MM.1S (cell line): Measurements from ENCODE around the gene KANK2.

Experiments
- DNase-seq: peaks from one replicate; pipeline ENCODE4 v3.0.0-alpha.2; 2015
- H2AFZ ChIP-seq: fragments of 300-600 bp; sonication (generic); 2 replicates; pipeline ENCODE4 v1.6.0; 2016; ENCODE audit warnings: antibody characterized with exemption, low read length
- H3F3A ChIP-seq: fragments of 300-600 bp; sonication (generic); 2 replicates; pipeline ENCODE4 v1.6.1; 2016; ENCODE audit warnings: mild to moderate bottlenecking, antibody characterized with exemption, low read length, moderate library complexity, mixed read lengths; ENCODE audit not compliant: insufficient read depth
- H3K27ac ChIP-seq: fragments of 300-600 bp; sonication (generic); 2 replicates; pipeline ENCODE4 v1.5.1; 2016; ENCODE audit warnings: mild to moderate bottlenecking, low read length
- H3K27me3 ChIP-seq: fragments of 300-600 bp; sonication (generic); replicated peaks from 2 replicates; pipeline ENCODE4 v1.6.0; 2016; ENCODE audit warnings: low read length; ENCODE audit not compliant: insufficient read depth
- H3K36me3 ChIP-seq: fragments of 300-600 bp; sonication (generic); replicated peaks from 2 replicates; pipeline ENCODE4 v1.6.1; 2016; ENCODE audit warnings: mild to moderate bottlenecking, low read length, mixed read lengths; ENCODE audit not compliant: insufficient read depth
- H3K4me1 ChIP-seq: fragments of 300-600 bp; sonication (generic); 2 replicates; pipeline ENCODE4 v1.6.1; 2016; ENCODE audit warnings: low read length, mixed read lengths
- H3K4me2 ChIP-seq: fragments of 300-600 bp; sonication (generic); 2 replicates; pipeline ENCODE4 v1.6.0; 2016; ENCODE audit warnings: low read depth, low read length
- H3K4me3 ChIP-seq: fragments of 300-600 bp; sonication (generic); 2 replicates; pipeline ENCODE4 v1.5.1; 2016; ENCODE audit warnings: low read length, mixed read lengths
- H3K79me2 ChIP-seq: fragments of 300-600 bp; sonication (generic); 2 replicates; pipeline ENCODE4 v1.6.1; 2016; ENCODE audit warnings: mixed run types, low read length, mixed read lengths
- H3K9ac ChIP-seq: fragments of 300-600 bp; sonication (generic); 2 replicates; pipeline ENCODE4 v1.6.1; 2016; ENCODE audit warnings: low read length, mixed read lengths
- H3K9me2 ChIP-seq: fragments of 300-600 bp; sonication (generic); replicated peaks from 2 replicates; pipeline ENCODE4 v1.6.1; 2016; ENCODE audit warnings: mild to moderate bottlenecking, low read length, mixed read lengths; ENCODE audit not compliant: insufficient read depth
- H3K9me3 ChIP-seq: fragments of 300-600 bp; sonication (generic); replicated peaks from 2 replicates; pipeline ENCODE4 v1.6.1; 2016; ENCODE audit warnings: mild to moderate bottlenecking, low read length, mixed read lengths; ENCODE audit not compliant: insufficient read depth
- H4K20me1 ChIP-seq: fragments of 300-600 bp; sonication (generic); 2 replicates; pipeline ENCODE4 v1.6.1; 2016; ENCODE audit warnings: mild to moderate bottlenecking, low read length, moderate library complexity, mixed read lengths; ENCODE audit not compliant: insufficient read depth
- EZH2 ChIP-seq: fragments of 300-600 bp; sonication (generic); optimal IDR thresholded peaks from 2 replicates; pipeline ENCODE3; 2017; ENCODE audit warnings: low read depth, mild to moderate bottlenecking, antibody characterized with exemption, low read length, mixed read lengths
- EZH2phosphoT487 ChIP-seq: fragments of 300-600 bp; sonication (generic); IDR thresholded peaks from 2 replicates; pipeline ENCODE4 v1.6.1; 2018; ENCODE audit warnings: antibody characterized with exemption, low read length
- TF ChIP-seq, protein P1 (sequence below): fragments of 300-600 bp; sonication (generic); IDR thresholded peaks from 2 replicates; pipeline ENCODE4 v1.5.1; 2016; ENCODE audit warnings: antibody characterized with exemption, low read length, mixed read lengths

KANK2 gene

GRCh38 chr19:11192957-11193939 lies 4.1 kb downstream of the KANK2 start:
- H3K36me3 ChIP-seq: no peaks in the 10 kb centered on the region
- no peak for DNase-seq

GRCh38 chr19:11191934-11192333 lies 5.4 kb downstream of the KANK2 start:
- no peaks in the 10 kb centered on the region for H3K27me3 ChIP-seq
- no peak for DNase-seq
- H3K9ac ChIP-seq: no peak overlapping the region
- H3K9me3 ChIP-seq: no peaks in the 10 kb centered on the region
- 0 out of 2 replicates have a peak, but pooled peaks cover 3% of the 10 kb centered on the region for H3K79me2 ChIP-seq
- H4K20me1 ChIP-seq: no peaks in the 10 kb centered on the region
- no peaks in the 10 kb centered on the region for H3K4me1 ChIP-seq
- no peaks in the 10 kb centered on the region for H3K9me2 ChIP-seq
- no peak overlapping the region for H3K27ac ChIP-seq
- H3K36me3 ChIP-seq: no peaks in the 10 kb centered on the region
- H3K4me2 ChIP-seq: no peak overlapping the region
- TF ChIP-seq EZH2 (no peak), EZH2phosphoT487 (no peak)
- TF ChIP-seq, protein P1, sequence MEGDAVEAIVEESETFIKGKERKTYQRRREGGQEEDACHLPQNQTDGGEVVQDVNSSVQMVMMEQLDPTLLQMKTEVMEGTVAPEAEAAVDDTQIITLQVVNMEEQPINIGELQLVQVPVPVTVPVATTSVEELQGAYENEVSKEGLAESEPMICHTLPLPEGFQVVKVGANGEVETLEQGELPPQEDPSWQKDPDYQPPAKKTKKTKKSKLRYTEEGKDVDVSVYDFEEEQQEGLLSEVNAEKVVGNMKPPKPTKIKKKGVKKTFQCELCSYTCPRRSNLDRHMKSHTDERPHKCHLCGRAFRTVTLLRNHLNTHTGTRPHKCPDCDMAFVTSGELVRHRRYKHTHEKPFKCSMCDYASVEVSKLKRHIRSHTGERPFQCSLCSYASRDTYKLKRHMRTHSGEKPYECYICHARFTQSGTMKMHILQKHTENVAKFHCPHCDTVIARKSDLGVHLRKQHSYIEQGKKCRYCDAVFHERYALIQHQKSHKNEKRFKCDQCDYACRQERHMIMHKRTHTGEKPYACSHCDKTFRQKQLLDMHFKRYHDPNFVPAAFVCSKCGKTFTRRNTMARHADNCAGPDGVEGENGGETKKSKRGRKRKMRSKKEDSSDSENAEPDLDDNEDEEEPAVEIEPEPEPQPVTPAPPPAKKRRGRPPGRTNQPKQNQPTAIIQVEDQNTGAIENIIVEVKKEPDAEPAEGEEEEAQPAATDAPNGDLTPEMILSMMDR: no peak
- H3K4me3 ChIP-seq: no peak overlapping the region
- H2AFZ ChIP-seq: no peak overlapping the region
- no peaks in the 10 kb centered on the region for H3F3A ChIP-seq

More at GRCh38 chr19:11192957-11193939, 4.1 kb downstream of the KANK2 start:
- Histone ChIP-seq H3K9me2 (no peaks in the 10 kb centered on the region), H3K4me2 (no peak overlapping the region), H3K27ac (no peak overlapping the region), H4K20me1 (no peaks in the 10 kb centered on the region), H3F3A (peaks cover 5% of the 10 kb centered on the region; the same call in 1 of the 2 replicates), H3K4me1 (0 out of 2 replicates have a peak, but pooled peaks cover 3% of the 10 kb centered on the region), H2AFZ (no peak overlapping the region), H3K79me2 (0 out of 2 replicates have a peak, but pooled peaks cover 3% of the 10 kb centered on the region), H3K9ac (no peak overlapping the region), H3K4me3 (no peak overlapping the region), H3K9me3 (no peaks in the 10 kb centered on the region), H3K27me3 (no peaks in the 10 kb centered on the region)
- TF ChIP-seq EZH2 (no peak), EZH2phosphoT487 (no peak)
- TF ChIP-seq, protein P1: no peak

GRCh38 chr19:11191273-11191755 lies 6.0 kb downstream of the KANK2 start:
- no peaks in the 10 kb centered on the region for H4K20me1 ChIP-seq
- H3K27me3 ChIP-seq: no peaks in the 10 kb centered on the region
- no peak for DNase-seq
- no peak overlapping the region for H3K4me2 ChIP-seq
- no peaks in the 10 kb centered on the region for H3F3A ChIP-seq
- no peaks in the 10 kb centered on the region for H3K36me3 ChIP-seq
- TF ChIP-seq, protein P1: no peak
- TF ChIP-seq EZH2 (no peak), EZH2phosphoT487 (no peak)
- no peak overlapping the region for H3K27ac ChIP-seq
- H3K9me3 ChIP-seq: no peaks in the 10 kb centered on the region
- no peak overlapping the region for H3K4me3 ChIP-seq
- H3K4me1 ChIP-seq: no peaks in the 10 kb centered on the region
- 0 out of 2 replicates have a peak, but pooled peaks cover under 1% of the 10 kb centered on the region for H3K79me2 ChIP-seq
- no peak overlapping the region for H3K9ac ChIP-seq
- no peak overlapping the region for H2AFZ ChIP-seq
- no peaks in the 10 kb centered on the region for H3K9me2 ChIP-seq
